HL-60 (cell line): Measurements from ENCODE around the gene ANKS1A.
A peak's percentile ranks its signal among the peaks of the same experiment; 100 is the strongest.

ENCODE experiments used
- CTCF ChIP-seq: IDR thresholded peaks from one replicate; pipeline ENCODE4 v1.5.1; 2011; ENCODE audit warnings: low read length, control low read depth, inconsistent platforms; ENCODE audit not compliant: insufficient read depth
- GABPA ChIP-seq: IDR thresholded peaks from 2 replicates; pipeline ENCODE4 v1.6.1; 2012; ENCODE audit warnings: low read depth
- POLR2AphosphoS5 ChIP-seq: IDR thresholded peaks from 2 replicates; pipeline ENCODE4 v1.6.1; 2012; ENCODE audit warnings: low read depth
- REST ChIP-seq: IDR thresholded peaks from 2 replicates; pipeline ENCODE4 v1.6.1; 2012; ENCODE audit warnings: low read depth; ENCODE audit not compliant: insufficient replicate concordance
- SPI1 ChIP-seq: IDR thresholded peaks from 2 replicates; pipeline ENCODE4 v1.6.1; 2012; ENCODE audit warnings: low read depth, mild to moderate bottlenecking, borderline replicate concordance

GRCh38 chr6:35058358-35058675 is 169.3 kb downstream of the ANKS1A start:
- TF ChIP-seq POLR2AphosphoS5 (no peak), CTCF (no peak), GABPA (no peak), SPI1 (peak; percentile 3; the same call in 1 of the 2 replicates), REST (no peak)
